Trophoblast cell (in vitro differentiated cells and primary cell): ENCODE results near the gene FN1.

Source experiments
- DNase-seq, 2 donors: peaks; one replicate each; pipeline ENCODE4 v3.0.0-alpha.2; 2016
- H2AFZ ChIP-seq: 2 replicates; pipeline ENCODE4 v1.6.1; 2013; ENCODE audit warnings: low read length, moderate library complexity, mild to moderate bottlenecking; ENCODE audit not compliant: insufficient read depth, poor library complexity
- H2AK5ac ChIP-seq: 2 replicates; pipeline ENCODE4 v1.6.1; 2013; ENCODE audit warnings: mild to moderate bottlenecking, low read length
- H2BK120ac ChIP-seq: 2 replicates; pipeline ENCODE4 v1.6.1; 2013; ENCODE audit warnings: low read length, mild to moderate bottlenecking, moderate library complexity; ENCODE audit not compliant: insufficient read depth, poor library complexity
- H2BK12ac ChIP-seq: 2 replicates; pipeline ENCODE4 v1.6.1; 2013; ENCODE audit warnings: mild to moderate bottlenecking, low read length, moderate library complexity
- H2BK5ac ChIP-seq: 2 replicates; pipeline ENCODE4 v1.6.1; 2013; ENCODE audit warnings: low read length, low read depth, moderate library complexity, mild to moderate bottlenecking; ENCODE audit not compliant: poor library complexity
- H3K14ac ChIP-seq: 2 replicates; pipeline ENCODE4 v1.6.1; 2013; ENCODE audit warnings: mild to moderate bottlenecking, low read length
- H3K18ac ChIP-seq: 2 replicates; pipeline ENCODE4 v1.6.1; 2013; ENCODE audit warnings: mild to moderate bottlenecking, low read length
- H3K23ac ChIP-seq: 2 replicates; pipeline ENCODE4 v1.6.1; 2013; ENCODE audit warnings: low read length
- H3K27ac ChIP-seq: 2 replicates; pipeline ENCODE4 v1.5.1; 2013; ENCODE audit warnings: low read depth, mild to moderate bottlenecking, inconsistent platforms, low read length, moderate library complexity
- H3K27me3 ChIP-seq: 2 replicates; pipeline ENCODE4 v1.6.1; 2013; ENCODE audit warnings: inconsistent platforms, mild to moderate bottlenecking, low read length, moderate library complexity; ENCODE audit not compliant: insufficient read depth
- H3K36me3 ChIP-seq, 2 experiments: 1 replicate in 1 of 2; 2 replicates in 1 of 2; pipeline ENCODE4 v1.6.1; 2013; ENCODE audit warnings: low read length in 2 of 2, mild to moderate bottlenecking in 2 of 2, moderate library complexity in 1 of 2; ENCODE audit not compliant: insufficient read depth in 2 of 2, control insufficient read depth in 1 of 2
- H3K4ac ChIP-seq: 2 replicates; pipeline ENCODE4 v1.6.1; 2013; ENCODE audit warnings: low read depth, mild to moderate bottlenecking, low read length, moderate library complexity
- H3K4me1 ChIP-seq, 2 experiments: 1 replicate in 1 of 2; 2 replicates in 1 of 2; pipeline ENCODE4 v1.6.1; 2013; ENCODE audit warnings: low read length in 2 of 2, mild to moderate bottlenecking in 2 of 2, moderate library complexity in 1 of 2; ENCODE audit not compliant: insufficient read depth in 2 of 2, control insufficient read depth in 1 of 2
- H3K4me2 ChIP-seq: 2 replicates; pipeline ENCODE4 v1.6.1; 2013; ENCODE audit warnings: inconsistent platforms, mild to moderate bottlenecking, low read length, moderate library complexity
- H3K4me3 ChIP-seq: 2 replicates; pipeline ENCODE4 v1.5.1; 2013; ENCODE audit warnings: mild to moderate bottlenecking, low read depth, low read length, inconsistent platforms
- H3K79me1 ChIP-seq: one replicate; pipeline ENCODE4 v1.6.1; 2013; ENCODE audit warnings: low read length
- H3K79me2 ChIP-seq: 2 replicates; pipeline ENCODE4 v1.6.1; 2013; ENCODE audit warnings: low read length, mild to moderate bottlenecking; ENCODE audit not compliant: control insufficient read depth, insufficient read depth, poor library complexity
- H3K9ac ChIP-seq: 2 replicates; pipeline ENCODE4 v1.6.1; 2013; ENCODE audit warnings: mild to moderate bottlenecking, low read length
- H3K9me3 ChIP-seq: 2 replicates; pipeline ENCODE4 v1.6.1; 2013; ENCODE audit warnings: low read depth, mild to moderate bottlenecking, control low read depth, inconsistent platforms, low read length; ENCODE audit not compliant: insufficient read depth
- H4K12ac ChIP-seq: 2 replicates; pipeline ENCODE4 v1.6.1; 2013; ENCODE audit warnings: low read depth, mild to moderate bottlenecking, low read length, moderate library complexity
- H4K8ac ChIP-seq: 2 replicates; pipeline ENCODE4 v1.6.1; 2013; ENCODE audit warnings: low read depth, mild to moderate bottlenecking, low read length, moderate library complexity
- H4K91ac ChIP-seq: one replicate; pipeline ENCODE4 v1.6.1; 2013; ENCODE audit warnings: low read depth, mild to moderate bottlenecking, low read length, moderate library complexity
- WGBS: extraction: QIAGEN DNeasy Blood & Tissue Kit; methylation state at CpG from one replicate; pipeline ENCODE4 v1.1.7; 2013; ENCODE audit warnings: missing lambda C conversion rate; ENCODE audit not compliant: insufficient read length, insufficient coverage; ENCODE audit errors: extremely low coverage; 5-methylcytosine and 5-hydroxymethylcytosine counted together

Gene FN1

GRCh38 chr2:215380699-215381098, 55.2 kb downstream of the FN1 start:
- H3K4me1 ChIP-seq = no peaks in the 10 kb centered on the region
- no CpG with 5 or more reads among the region's 7 CpGs for WGBS
- H3K4me2 ChIP-seq = no peak overlapping the region
- no peak overlapping the region for H2AFZ ChIP-seq
- no peak overlapping the region for H4K12ac ChIP-seq
- H3K23ac ChIP-seq = no peak overlapping the region
- no peaks in the 10 kb centered on the region for H3K27me3 ChIP-seq
- no peaks in the 10 kb centered on the region for H3K9me3 ChIP-seq
- H3K36me3 ChIP-seq = peaks cover 43 to 62% of the 10 kb centered on the region in 2 experiments
- H2BK12ac ChIP-seq = no peak overlapping the region
- no peak for DNase-seq
- H2BK5ac ChIP-seq = no peak overlapping the region
- H3K79me2 ChIP-seq = no peaks in the 10 kb centered on the region
- H2BK120ac ChIP-seq = no peak overlapping the region
- no peak overlapping the region for H3K4ac ChIP-seq
- no peak overlapping the region for H3K14ac ChIP-seq
- no peak overlapping the region for H2AK5ac ChIP-seq
- H3K9ac ChIP-seq = no peak overlapping the region
- no peaks in the 10 kb centered on the region for H3K79me1 ChIP-seq
- H4K8ac ChIP-seq = no peak overlapping the region
- H4K91ac ChIP-seq = no peak overlapping the region
- H3K18ac ChIP-seq = no peak overlapping the region
- H3K27ac ChIP-seq = no peak overlapping the region
- H3K4me3 ChIP-seq = no peak overlapping the region

GRCh38 chr2:215379948-215380347, 55.9 kb downstream of the FN1 start:
- DNase-seq = no peak
- no peak overlapping the region for H2AFZ ChIP-seq
- H3K36me3 ChIP-seq = peaks cover 43 to 69% of the 10 kb centered on the region in 2 experiments
- H4K8ac ChIP-seq = no peak overlapping the region
- no peak overlapping the region for H3K9ac ChIP-seq
- no peak overlapping the region for H2BK12ac ChIP-seq
- no peaks in the 10 kb centered on the region for H3K79me1 ChIP-seq
- no peaks in the 10 kb centered on the region for H3K4me1 ChIP-seq
- no CpG with 5 or more reads among the region's 6 CpGs for WGBS
- H3K79me2 ChIP-seq = no peaks in the 10 kb centered on the region
- no peak overlapping the region for H4K91ac ChIP-seq
- no peak overlapping the region for H3K14ac ChIP-seq
- no peak overlapping the region for H3K18ac ChIP-seq
- no peaks in the 10 kb centered on the region for H3K27me3 ChIP-seq
- no peak overlapping the region for H3K27ac ChIP-seq
- H3K4me2 ChIP-seq = no peak overlapping the region
- no peak overlapping the region for H2BK120ac ChIP-seq
- no peak overlapping the region for H3K23ac ChIP-seq
- H3K9me3 ChIP-seq = no peaks in the 10 kb centered on the region
- H3K4ac ChIP-seq = no peak overlapping the region
- H3K4me3 ChIP-seq = no peak overlapping the region
- no peak overlapping the region for H2AK5ac ChIP-seq
- H4K12ac ChIP-seq = no peak overlapping the region
- H2BK5ac ChIP-seq = no peak overlapping the region

GRCh38 chr2:215379039-215379438, 56.8 kb downstream of the FN1 start:
- Histone ChIP-seq H3K18ac (no peak overlapping the region), H2AFZ (no peak overlapping the region), H2BK120ac (no peak overlapping the region), H2BK5ac (no peak overlapping the region), H4K8ac (no peak overlapping the region), H3K9ac (no peak overlapping the region), H3K23ac (no peak overlapping the region), H3K27me3 (no peaks in the 10 kb centered on the region), H2BK12ac (no peak overlapping the region), H4K91ac (no peak overlapping the region), H3K4me2 (no peak overlapping the region), H3K4me1 (no peaks in the 10 kb centered on the region), H3K79me2 (no peaks in the 10 kb centered on the region), H3K4ac (no peak overlapping the region), H3K14ac (no peak overlapping the region), H3K36me3 (peaks cover 43 to 73% of the 10 kb centered on the region in 2 experiments), H3K4me3 (no peak overlapping the region), H3K9me3 (no peaks in the 10 kb centered on the region), H2AK5ac (no peak overlapping the region), H3K27ac (no peak overlapping the region), H4K12ac (peak overlapping the region; percentile 5), H3K79me1 (no peaks in the 10 kb centered on the region)
- no peak for DNase-seq
- WGBS = no CpG with 5 or more reads among the region's 7 CpGs

GRCh38 chr2:215378045-215378444, 57.8 kb downstream of the FN1 start:
- Histone ChIP-seq H3K4me2 (no peak overlapping the region), H3K23ac (no peak overlapping the region), H3K36me3 (peaks cover 43 to 73% of the 10 kb centered on the region in 2 experiments), H3K4me3 (no peak overlapping the region), H3K18ac (no peak overlapping the region), H3K79me1 (no peaks in the 10 kb centered on the region), H2BK120ac (no peak overlapping the region), H3K4me1 (no peaks in the 10 kb centered on the region), H3K27ac (no peak overlapping the region), H4K12ac (no peak overlapping the region), H4K91ac (no peak overlapping the region), H4K8ac (no peak overlapping the region), H3K4ac (no peak overlapping the region), H3K79me2 (no peaks in the 10 kb centered on the region), H2AK5ac (no peak overlapping the region), H3K9me3 (no peaks in the 10 kb centered on the region), H2BK12ac (no peak overlapping the region), H2AFZ (no peak overlapping the region), H2BK5ac (no peak overlapping the region), H3K14ac (no peak overlapping the region), H3K9ac (no peak overlapping the region), H3K27me3 (no peaks in the 10 kb centered on the region)
- DNase-seq = no peak
- WGBS = no CpG with 5 or more reads among the region's 3 CpGs
